K562 (cell line): Measurements from ENCODE around the gene KDM4C. TPM values are rescaled to one million over a fixed set of nuclear protein-coding genes. Genes with fewer than 3 reads are reported as not detected.

Experiments used
- CBFA2T3 ChIP-seq: fragments of 450-650 bp; IDR thresholded peaks from 2 replicates; pipeline ENCODE4 v1.6.1; 2017
- HEY1 ChIP-seq: fragments of 250-450 bp; sonication (Bioruptor Pico); IDR thresholded peaks from 2 replicates; pipeline ENCODE4 v1.5.0; 2020; ENCODE audit warnings: mild to moderate bottlenecking, moderate library complexity, borderline replicate concordance
- HMGXB4 ChIP-seq: sonication (generic); formaldehyde crosslinking; IDR thresholded peaks from 2 replicates; pipeline ENCODE4 v1.8.1; 2023; ENCODE audit warnings: mild to moderate bottlenecking, missing genetic modification reagents
- MTA2 ChIP-seq: fragments of 450-650 bp; IDR thresholded peaks from 2 replicates; pipeline ENCODE4 v1.6.1; 2016; ENCODE audit warnings: low read depth
- NCOR1 ChIP-seq: fragments of 450-650 bp; IDR thresholded peaks from 2 replicates; pipeline ENCODE4 v1.6.1; 2016; ENCODE audit warnings: mild to moderate bottlenecking, moderate library complexity
- STAT5A ChIP-seq: IDR thresholded peaks from 2 replicates; pipeline ENCODE4 v1.6.1; 2012; ENCODE audit warnings: low read length, inconsistent platforms, borderline replicate concordance
- ZBTB9 ChIP-seq: fragments of 450-650 bp; formaldehyde crosslinking; IDR thresholded peaks from 2 replicates; pipeline ENCODE4 v1.4.0; 2020; ENCODE audit warnings: mild to moderate bottlenecking, moderate library complexity
- ZNF740 ChIP-seq, 3 experiments: fragments of 200-800 bp in 1 of 3; sonication (Bioruptor generic) in 1 of 3; sonication (generic) in 1 of 3; formaldehyde crosslinking in 1 of 3; IDR thresholded peaks; 2 replicates each; pipeline versions ENCODE4 v1.6.1 to v1.8.0; 2016 to 2022; ENCODE audit warnings: mild to moderate bottlenecking in 2 of 3, missing compliant biosample characterization in 2 of 3, missing genetic modification characterization in 2 of 3, missing genetic modification reagents in 1 of 3
- polyA plus RNA-seq, 8 experiments: library from polyadenylated mRNA; depleted of rRNA in 4 of 8; stranded (reverse) in 5 of 8; unstranded in 3 of 8; fragments of >200 nt; fragmentation: Nextera tagmentation in 2 of 8; fragmentation: Illumina TruSeq in 1 of 8; extraction: Ambion mirVana in 2 of 8; extraction: Trizol in 1 of 8; gene quantifications; 2 replicates each; pipeline versions ENCODE4 v1.2.1 to v1.2.3, GENCODE V29; 2011 to 2014; ENCODE audit warnings: inconsistent platforms in 1 of 8, missing spikeins in 1 of 8
- total RNA-seq, 7 experiments: library from RNA; depleted of rRNA in 6 of 7; stranded (reverse); fragments of >200 nt in 6 of 7; fragmentation: Illumina TruSeq in 2 of 7; extraction: Trizol in 2 of 7; gene quantifications; 2 replicates each; pipeline versions ENCODE4 v1.2.1 to v1.2.3, GENCODE V29; 2011 to 2021; ENCODE audit warnings: low replicate concordance in 1 of 7
- TF ChIP-seq, protein P1 (sequence below): fragments of 450-650 bp; IDR thresholded peaks from one replicate; pipeline ENCODE4 v1.6.1; 2018; ENCODE audit warnings: mild to moderate bottlenecking, moderate library complexity; ENCODE audit not compliant: partially characterized antibody

Gene KDM4C
- total and polyA plus RNA-seq, 9 of the 15 experiments (the other 6 are each of a cell fraction or from before 2014, with no cell fraction given) = 5.4 to 17.0 (median 12.6) TPM

DNA sequence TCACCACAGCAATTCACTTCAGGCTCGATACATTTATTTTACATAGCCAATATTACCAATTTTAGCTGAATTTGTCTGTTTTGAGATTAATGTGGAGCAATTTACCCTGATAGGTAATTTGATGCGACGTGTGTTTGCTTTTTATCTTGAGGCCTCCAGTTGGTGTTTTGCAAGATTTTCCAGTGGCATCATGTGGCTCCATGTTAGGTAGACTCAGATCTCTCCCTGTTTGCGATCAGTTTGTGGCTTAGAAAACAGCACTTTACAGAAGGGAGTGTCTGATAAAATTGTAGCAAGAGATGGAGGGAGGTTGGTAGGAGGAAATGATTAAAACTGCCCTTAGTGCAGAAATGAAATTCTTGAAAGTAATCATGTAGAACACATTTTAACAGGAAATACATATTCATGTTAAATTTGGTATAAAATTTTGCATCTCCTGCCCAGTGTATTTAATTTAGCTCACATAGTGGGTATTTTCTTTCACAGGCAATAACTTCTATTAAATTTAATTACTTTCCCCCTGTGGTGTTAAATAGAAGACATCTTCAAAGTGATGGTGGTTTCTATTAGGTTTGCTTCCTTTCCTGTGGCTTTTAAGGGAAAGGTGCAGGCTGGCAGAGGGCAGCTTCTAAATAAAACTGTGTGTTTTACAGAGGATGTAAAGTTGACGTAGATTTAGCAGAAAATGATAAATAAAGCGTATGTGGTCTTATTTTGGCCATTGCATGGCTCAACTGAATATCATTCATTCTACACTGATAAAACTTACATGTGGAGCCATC is 135.8 kb downstream of the KDM4C start (continued):
- no peak for TF ChIP-seq HMGXB4 (CRISPR knock-in tag)
- no peak for TF ChIP-seq ZNF740 (CRISPR knock-in tag; IDR thresholded peaks at IDR 0.05)
- no peak for TF ChIP-seq ZNF740 (tag; IDR thresholded peaks at IDR 0.05)
- TF ChIP-seq NCOR1 = peak; percentile 59
- peak; percentile 18; the same call in 1 of the 2 replicates for TF ChIP-seq STAT5A
- 0 out of 2 replicates have a peak, but pooled peaks have one; percentile 21 for TF ChIP-seq MTA2
- 0 out of 2 replicates have a peak, but pooled peaks have one; percentile 18 for TF ChIP-seq ZBTB9 (CRISPR knock-in tag)
- no peak for TF ChIP-seq HEY1
- peak; percentile 82 for TF ChIP-seq CBFA2T3
- TF ChIP-seq, protein P1, sequence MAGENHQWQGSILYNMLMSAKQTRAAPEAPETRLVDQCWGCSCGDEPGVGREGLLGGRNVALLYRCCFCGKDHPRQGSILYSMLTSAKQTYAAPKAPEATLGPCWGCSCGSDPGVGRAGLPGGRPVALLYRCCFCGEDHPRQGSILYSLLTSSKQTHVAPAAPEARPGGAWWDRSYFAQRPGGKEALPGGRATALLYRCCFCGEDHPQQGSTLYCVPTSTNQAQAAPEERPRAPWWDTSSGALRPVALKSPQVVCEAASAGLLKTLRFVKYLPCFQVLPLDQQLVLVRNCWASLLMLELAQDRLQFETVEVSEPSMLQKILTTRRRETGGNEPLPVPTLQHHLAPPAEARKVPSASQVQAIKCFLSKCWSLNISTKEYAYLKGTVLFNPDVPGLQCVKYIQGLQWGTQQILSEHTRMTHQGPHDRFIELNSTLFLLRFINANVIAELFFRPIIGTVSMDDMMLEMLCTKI = no peak
